Stimulated activated CD8-positive, alpha-beta memory T cell treated with anti-CD3 and anti-CD28 coated beads, Interleukin-7, amount 100 ng/mL, for 4 hours (primary cell): ENCODE data around the gene ORAI3.
A peak's percentile ranks its signal among the peaks of the same experiment; 100 is the strongest.

Experiments used
- DNase-seq, 2 donors: peaks; one replicate each; pipeline ENCODE4 v3.0.0-alpha.2; 2020; ENCODE audit warnings: low read depth in 2 of 2

Gene ORAI3

DNA sequence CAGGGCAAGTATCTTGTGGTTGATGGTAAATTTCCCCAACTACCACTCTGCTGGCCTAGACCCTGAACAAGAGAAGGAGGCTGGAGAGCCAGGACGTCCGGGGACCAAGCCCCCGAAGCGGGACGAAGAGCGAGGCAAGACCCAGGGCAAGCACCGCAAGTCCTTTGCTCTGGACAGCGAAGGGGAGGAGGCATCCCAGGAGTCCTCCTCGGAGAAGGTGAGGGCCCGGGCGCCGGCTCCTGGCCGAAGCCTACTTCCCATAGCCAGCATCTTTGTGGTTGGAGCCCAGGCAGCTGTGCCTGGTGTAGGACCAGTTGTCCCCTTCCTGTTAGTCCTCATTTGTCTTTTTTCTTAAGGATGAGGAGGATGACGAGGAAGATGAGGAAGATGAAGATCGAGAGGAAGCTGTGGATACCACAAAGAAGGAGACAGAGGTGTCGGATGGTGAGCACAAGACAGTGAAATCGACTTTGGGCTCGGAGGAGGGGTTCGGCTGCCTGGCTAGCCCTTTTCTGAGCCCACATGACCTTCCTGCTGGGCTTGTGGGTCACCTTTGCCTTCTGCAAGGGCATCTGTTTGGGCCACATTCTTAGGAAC lies 20.5 kb downstream of the ORAI3 start:
- no peak for DNase-seq

DNA sequence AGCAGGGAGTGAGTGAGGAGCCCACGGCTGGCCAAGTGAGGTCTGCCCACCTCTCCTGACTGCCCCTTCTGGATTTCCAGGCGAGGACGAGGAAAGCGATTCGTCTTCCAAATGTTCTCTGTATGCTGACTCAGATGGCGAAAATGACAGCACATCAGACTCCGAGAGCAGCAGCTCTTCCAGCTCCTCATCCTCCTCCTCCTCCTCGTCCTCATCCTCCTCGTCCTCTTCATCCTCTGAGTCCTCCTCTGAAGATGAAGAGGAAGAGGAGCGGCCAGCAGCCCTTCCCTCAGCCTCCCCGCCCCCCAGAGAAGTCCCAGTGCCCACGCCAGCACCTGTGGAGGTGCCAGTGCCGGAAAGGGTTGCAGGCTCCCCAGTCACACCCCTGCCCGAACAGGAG lies 22.4 kb downstream of the ORAI3 start:
- DNase-seq, result no peak

DNA sequence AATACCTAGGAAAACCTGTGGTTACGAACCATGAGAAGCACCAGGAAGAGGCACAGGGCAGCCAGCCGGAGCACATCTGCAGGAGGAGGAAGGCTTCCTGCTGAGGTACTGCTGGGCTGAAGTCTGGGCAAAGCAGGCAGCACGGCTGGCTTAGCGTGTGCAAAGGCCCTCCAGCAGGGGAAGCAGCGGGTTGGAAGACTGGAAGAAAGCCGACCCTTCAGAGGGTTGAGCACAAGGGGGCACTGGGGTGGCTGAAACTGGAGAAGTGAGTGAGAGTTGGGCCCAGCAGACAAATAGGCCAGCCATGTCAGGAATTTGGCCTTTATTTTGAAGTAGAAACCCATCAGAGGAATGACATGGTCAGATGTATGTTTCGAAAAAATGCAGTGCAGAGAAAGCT lies 24.0 kb downstream of the ORAI3 start:
- DNase-seq, result no peak

DNA sequence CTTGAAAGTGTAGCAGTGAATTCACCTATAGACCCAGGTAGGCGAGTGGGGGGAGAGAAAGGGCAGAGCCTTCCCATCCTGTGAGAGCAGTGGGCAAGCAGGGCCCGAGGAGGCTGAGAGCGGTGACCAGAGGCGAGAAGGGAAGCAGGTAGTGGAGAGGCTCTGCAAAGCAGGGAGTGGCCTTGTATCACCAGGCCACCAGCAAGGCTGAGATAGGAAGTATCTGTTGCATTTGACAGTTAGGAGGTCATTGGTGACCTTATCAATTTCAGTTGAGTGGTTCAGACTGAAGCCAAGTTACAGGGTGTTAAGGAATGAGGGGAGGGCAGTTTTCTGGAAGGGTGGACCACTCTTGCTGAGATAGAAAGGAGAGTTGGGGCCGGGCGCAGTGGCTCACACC lies 25.5 kb downstream of the ORAI3 start:
- no peak for DNase-seq

DNA sequence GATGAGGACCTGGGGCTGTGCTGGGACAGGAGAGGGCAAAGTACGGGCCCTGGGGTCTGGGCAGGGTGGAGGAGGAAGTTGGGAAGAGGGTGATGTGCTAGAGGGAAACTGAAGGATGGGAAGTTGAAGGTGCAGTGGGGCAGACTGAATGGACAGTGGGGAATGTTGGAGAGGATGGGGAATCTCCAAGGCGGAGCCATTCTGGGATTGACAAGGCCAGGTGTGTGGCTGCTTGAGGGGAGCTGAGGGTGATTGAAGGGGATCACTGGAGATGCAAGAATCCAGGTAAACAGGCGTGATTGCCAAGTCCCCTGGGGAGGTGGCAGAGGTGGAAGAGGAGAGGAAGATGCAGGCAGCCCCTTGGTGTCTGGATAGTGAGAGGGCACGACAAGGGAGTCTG lies 27.6 kb downstream of the ORAI3 start:
- DNase-seq, result no peak

DNA sequence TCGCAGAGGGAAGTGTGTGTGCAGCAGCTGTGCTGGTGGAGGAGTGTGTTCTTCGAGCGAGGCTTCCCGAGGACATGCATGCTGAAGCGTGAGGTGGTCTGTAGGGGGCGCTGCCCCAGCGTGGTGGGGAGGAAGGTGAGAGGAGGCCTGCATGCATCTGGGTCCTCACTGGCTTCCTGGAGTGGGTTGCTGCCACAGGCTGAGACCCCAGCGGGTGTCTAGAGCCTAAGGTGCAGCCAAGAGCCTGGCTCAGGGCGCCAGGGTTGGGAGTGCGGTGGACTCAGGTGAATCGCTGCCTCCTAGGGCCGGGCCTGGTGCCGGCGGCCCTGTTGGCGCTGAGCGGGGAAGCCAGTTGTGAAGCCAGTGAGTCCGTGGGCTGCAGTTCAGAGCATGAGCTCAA lies 28.6 kb downstream of the ORAI3 start:
- no peak for DNase-seq

DNA sequence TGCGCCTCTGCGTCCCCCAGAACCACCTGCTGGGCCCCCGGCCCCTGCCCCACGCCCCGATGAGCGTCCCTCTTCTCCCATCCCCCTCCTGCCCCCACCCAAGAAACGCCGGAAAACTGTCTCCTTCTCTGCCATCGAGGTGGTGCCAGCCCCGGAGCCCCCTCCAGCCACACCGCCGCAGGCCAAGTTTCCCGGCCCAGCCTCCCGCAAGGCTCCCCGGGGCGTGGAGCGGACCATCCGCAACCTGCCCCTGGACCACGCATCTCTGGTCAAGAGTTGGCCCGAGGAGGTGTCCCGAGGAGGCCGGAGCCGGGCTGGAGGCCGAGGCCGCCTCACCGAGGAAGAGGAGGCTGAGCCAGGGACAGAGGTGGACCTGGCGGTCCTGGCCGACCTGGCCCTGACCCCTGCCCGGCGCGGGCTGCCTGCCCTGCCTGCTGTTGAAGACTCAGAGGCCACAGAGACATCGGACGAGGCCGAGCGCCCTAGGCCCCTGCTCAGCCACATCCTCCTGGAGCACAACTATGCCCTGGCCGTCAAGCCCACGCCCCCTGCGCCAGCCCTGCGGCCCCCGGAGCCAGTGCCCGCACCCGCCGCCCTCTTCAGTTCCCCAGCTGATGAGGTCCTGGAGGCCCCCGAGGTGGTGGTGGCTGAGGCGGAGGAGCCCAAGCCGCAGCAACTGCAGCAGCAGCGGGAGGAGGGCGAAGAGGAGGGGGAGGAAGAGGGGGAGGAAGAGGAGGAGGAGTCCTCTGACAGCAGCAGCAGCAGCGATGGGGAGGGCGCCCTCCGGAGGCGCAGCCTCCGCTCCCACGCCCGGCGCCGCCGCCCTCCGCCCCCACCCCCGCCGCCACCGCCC lies 30.5 kb downstream of the ORAI3 start:
- DNase-seq, result no peak

DNA sequence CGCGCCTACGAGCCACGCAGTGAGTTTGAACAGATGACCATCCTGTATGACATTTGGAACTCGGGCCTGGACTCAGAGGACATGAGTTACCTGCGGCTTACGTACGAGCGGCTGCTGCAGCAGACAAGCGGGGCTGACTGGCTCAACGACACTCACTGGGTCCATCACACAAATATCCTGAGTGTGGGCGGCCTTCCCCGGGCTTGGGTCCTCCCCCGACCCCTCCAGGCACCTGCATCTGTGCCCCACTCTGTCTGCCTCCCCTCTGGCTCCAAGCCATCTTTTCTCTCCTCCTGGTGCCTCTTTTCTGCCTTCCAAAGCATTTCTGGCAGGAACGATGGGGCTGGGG lies 31.1 kb downstream of the ORAI3 start:
- no peak for DNase-seq

DNA sequence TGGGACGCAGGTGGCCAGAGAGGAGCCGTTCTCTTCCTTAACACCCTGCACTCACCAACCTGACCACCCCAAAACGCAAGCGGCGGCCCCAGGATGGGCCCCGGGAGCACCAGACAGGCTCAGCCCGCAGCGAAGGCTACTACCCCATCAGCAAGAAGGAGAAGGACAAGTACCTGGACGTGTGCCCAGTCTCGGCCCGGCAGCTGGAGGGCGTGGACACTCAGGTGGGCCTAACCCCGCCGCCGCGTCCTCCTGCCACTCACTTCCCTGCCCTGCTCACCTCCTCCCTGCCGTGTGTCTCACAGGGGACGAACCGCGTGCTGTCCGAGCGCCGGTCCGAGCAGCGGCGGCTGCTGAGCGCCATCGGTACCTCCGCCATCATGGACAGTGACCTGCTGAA lies 31.6 kb downstream of the ORAI3 start:
- DNase-seq, result no peak

DNA sequence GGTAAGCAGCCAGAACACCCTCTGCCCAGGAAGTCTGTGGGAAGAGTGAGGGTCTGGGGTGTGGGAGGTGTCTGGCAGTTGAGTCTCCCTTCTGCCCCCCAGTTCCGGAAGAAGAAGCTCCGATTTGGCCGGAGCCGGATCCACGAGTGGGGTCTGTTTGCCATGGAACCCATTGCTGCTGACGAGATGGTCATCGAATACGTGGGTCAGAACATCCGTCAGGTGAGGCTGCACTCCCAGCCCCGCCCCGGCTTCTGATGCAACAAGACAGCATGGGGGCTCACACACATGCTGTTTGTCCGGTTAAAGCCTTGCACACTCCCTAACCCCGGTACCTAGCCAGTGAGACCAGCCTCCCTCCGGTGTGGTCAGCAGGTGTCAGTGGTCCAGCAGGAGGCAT lies 32.1 kb downstream of the ORAI3 start:
- no peak for DNase-seq

DNA sequence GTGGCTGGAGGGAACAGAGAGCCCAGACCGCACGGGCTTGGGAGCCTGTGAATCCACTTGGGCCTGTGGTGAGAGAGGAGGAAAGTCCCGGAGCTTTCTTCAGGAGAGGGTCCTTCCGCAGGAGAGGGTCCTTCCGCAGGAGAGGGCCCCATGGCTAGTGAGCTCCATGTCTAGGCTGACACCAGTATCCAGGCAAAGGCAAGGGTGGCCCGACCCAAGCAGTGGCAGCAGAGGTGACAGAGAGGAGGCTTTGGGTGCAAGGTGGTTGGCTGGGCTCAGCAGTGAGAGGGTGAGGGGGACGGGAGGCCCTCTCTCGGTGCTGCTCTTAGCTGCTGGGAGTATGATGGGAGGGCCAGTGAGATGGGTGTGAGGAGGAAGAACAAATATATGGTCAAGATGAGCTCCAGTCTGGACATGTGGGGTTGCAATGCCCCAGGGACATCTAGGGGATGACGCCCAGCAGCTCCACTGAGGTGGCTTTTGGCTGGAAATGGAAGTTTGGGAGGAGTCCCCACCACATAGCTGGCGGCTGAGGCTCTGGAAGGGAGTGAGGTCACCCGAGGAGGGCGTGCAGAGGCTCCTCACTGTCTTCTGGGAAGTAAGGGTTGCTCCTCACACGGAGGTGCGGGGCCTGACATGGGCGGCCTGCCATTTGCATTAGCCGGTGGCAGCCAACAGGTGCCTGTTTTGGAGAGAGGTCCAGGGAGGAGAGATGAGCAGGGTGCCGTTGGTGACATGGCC lies 33.9 kb downstream of the ORAI3 start:
- DNase-seq, result no peak

DNA sequence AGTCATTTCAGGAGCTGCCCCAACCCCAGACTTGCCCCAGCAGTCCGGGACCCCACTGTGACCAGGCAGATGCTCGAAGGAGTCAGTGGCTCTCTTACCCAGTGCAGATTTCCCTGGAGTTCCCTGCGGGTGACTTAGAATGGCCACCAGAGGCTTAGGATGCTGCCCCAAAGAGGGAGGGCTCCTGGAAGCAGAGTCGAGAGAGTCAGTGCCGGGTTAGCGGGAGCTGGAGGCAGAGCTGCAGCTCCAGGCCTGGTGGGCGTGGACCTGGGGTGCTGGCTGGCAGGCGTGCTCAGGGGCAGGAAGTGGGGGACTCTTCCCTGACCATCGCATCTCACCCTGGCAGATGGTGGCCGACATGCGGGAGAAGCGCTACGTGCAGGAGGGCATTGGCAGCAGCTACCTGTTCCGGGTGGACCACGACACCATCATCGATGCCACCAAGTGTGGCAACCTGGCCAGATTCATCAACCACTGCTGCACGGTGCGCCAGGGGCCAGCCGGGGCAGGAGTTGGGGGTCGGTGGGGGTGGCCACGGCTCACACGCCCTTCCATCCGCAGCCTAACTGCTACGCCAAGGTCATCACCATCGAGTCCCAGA lies 34.5 kb downstream of the ORAI3 start:
- DNase-seq, result no peak

DNA sequence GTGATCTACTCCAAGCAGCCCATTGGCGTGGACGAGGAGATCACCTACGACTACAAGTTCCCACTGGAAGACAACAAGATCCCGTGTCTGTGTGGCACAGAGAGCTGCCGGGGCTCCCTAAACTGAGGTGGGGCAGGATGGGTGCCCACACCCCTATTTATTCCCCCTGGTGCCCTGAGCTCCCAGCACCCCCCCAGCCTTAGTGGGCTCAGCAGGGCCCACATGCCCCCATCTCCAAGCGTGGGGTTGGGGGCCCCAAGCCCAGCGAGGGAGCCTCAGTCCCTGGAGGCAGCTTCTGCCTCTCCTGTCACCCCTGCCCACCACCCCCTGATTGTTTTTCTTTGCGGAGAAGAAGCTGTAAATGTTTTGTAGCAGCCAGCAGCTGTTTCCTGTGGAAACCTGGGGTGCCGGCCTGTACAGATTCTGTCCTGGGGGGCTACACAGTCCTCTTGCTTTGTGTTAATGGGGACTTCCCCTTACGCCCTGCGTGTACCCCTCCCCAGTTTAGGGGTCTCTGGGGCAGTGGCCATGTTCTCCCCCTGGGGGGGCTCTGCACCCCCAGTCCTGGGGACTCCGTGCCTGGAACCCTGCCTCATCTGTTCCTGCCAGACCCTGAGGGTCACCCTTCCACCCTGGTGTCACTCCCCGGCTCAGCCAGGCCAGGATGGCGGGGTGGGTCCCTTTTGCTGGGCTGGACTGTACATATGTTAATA lies 35.2 kb downstream of the ORAI3 start:
- no peak for DNase-seq

DNA sequence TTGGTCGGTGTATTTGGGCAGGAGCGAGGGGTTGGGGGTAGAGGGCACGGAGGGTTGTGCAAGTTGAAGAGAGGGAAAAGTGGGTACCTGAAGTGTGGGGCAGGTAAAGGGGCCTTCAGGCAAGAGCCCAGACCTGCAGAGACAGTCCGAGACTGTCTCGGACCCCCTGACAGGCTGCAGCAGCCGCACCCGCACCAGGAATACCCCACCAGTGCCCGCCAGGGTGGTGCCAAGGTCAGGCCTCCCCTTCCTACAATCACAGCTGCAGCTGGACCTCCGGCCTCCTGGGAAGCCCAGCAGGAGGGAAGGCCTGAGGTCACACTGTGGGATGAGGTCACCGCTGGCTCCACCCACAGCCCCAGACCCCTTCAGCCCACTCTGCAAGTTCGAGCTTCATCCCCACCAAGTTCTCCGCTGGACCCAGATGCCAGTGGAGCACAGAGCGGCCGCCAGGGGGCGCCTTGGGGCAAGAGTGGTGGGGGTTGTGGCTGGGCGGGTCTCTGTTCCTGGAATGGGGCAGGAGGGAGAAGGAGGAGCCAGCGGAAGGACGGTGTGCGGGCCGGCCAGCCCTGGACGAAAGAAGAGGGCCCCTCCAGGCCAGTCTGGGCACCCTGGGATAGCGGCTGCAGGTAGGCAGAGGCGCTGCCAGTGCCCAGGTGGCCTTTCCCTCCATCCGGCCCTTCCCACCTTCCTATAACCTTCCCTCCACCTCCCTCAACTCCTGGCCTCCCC lies 36.0 kb downstream of the ORAI3 start, which contains the start of gene HSD3B7:
HSD3B7 (plus strand) TSS at position 539 of the 732 bp plus-strand sequence. CDS start 452 bp downstream, outside the sequence.
- DNase-seq, result peak; percentile 40 to 58

DNA sequence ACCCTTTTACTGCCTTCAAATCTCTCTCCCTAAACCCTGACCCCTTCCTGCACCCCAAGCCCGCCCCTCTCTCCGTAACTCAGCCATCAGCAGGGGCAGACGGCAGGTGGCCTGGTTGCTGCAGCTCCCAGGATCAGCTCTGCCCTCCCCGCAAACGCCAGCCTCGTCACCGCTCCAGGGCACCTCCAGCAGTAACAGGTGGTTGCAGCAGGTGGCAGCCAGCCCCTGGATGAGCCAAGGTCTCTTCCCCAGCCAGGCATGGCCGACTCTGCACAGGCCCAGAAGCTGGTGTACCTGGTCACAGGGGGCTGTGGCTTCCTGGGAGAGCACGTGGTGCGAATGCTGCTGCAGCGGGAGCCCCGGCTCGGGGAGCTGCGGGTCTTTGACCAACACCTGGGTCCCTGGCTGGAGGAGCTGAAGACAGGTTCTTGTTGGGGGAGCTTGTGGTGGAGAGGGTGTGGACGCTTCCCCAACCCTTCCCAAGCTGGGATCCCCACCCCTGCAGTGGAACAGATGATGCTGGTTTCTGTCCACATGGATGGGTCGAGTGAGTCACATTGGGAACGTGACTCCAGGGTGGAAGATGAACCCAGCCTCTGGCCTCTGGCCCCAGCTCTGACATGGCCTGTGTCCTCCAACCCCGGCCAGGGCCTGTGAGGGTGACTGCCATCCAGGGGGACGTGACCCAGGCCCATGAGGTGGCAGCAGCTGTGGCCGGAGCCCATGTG lies 36.7 kb downstream of the ORAI3 start:
- DNase-seq, result no peak

DNA sequence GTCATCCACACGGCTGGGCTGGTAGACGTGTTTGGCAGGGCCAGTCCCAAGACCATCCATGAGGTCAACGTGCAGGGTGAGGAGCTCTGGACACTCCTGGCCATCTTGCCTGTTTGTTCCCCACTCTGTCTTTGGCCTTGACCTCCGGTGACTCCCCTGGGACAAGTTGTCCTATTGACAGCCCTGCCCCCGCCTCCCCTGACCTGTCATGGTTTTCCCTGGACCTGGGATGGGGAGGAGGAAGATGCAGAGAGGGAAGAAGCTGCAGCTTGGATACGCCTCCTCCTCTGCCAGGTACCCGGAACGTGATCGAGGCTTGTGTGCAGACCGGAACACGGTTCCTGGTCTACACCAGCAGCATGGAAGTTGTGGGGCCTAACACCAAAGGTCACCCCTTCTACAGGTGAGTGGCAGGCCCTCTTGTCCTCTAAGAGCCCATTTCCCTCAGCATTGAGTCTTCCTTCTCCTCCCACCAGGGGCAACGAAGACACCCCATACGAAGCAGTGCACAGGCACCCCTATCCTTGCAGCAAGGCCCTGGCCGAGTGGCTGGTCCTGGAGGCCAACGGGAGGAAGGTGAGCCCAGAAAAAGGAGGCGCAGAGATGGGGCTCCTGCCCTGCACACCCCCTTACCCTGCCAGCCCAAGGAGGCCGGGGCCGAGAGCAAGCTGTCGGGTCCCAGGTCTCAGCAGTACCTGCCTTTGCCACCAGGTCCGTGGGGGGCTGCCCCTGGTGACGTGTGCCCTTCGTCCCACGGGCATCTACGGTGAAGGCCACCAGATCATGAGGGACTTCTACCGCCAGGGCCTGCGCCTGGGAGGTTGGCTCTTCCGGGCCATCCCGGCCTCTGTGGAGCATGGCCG lies 37.5 kb downstream of the ORAI3 start:
- DNase-seq, result no peak

DNA sequence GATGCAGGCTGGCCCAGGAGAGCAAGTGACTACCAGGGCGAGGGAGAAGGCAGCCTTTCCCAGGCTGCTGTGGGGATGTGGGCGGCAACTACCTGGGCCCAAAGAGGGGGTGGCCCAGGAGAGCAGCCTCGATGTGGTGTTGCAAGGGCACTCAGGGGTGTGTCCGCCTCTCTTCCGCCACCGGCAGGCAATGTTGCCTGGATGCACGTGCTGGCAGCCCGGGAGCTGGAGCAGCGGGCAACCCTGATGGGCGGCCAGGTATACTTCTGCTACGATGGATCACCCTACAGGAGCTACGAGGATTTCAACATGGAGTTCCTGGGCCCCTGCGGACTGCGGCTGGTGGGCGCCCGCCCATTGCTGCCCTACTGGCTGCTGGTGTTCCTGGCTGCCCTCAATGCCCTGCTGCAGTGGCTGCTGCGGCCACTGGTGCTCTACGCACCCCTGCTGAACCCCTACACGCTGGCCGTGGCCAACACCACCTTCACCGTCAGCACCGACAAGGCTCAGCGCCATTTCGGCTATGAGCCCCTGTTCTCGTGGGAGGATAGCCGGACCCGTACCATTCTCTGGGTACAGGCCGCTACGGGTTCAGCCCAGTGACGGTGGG lies 38.8 kb downstream of the ORAI3 start:
- DNase-seq, result no peak

DNA sequence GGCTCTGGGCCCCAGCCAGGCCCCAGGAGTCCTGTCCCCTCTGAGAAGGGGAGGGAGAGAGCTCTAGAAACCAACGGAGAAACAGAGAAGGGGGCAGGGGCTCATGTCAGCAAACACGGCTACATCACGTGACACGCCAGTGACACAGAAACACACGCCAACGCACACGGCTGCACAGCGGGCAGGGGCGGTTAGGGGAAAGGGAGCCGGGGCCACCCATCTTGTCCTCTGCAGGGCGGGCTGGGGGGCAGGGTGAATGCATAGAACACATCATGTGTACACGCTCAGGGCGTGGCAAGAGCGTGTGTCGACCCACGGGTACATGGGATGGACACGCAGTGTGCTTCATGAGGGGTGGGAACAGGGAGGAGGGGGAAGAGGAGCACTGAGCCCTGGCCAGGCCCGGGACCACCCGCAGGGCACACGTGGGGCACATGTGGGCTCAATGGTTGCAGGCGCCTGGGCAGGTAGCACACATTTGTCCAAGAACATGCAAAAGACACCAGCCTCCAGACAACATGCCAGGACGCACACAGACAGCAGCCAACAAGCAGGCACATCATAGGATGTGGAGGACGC lies 40.7 kb downstream of the ORAI3 start:
- DNase-seq, result no peak

DNA sequence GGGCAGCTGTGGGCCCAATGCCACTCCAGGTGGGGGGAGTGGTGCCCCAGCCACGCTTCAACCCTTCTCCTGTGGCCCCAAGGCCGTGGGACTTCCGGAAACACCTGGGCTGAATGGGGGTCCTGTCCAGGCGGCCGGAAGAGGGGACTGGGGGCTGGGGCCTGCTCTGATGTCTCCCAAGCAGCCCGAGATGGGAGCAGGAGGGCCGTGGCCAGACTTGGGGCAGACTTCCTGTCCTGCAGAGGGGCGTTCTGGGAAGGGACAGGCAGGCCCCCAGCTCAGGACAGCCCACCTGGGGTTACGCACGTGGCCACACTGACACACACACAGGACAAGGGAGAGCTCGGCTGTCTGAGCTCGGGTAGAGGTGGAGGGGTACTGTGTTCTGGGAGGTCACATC lies 41.2 kb downstream of the ORAI3 start:
- DNase-seq, result no peak
